NCI-H2081 treated with DMSO at 0.1 percent for 48 hours (cell line): Measurements from ENCODE around the gene COL6A2.
"Not testable (repeated sequence)": the region's sequence is repeated elsewhere in the genome, so short reads cannot be mapped to it uniquely, and the experiment has no call there.

Source experiments
- DNase-seq: peaks from one replicate; lab custom pipeline; 2025; lab: John Stamatoyannopoulos, UW

COL6A2 gene

GRCh38 chr21:46142582-46143473 lies 44.9 kb downstream of the COL6A2 start:
- no peak for DNase-seq

- no peak for DNase-seq
Observed at GRCh38 chr21:46144464-46145070, 46.7 kb downstream of the COL6A2 start.

GRCh38 chr21:46145159-46145839 lies 47.4 kb downstream of the COL6A2 start:
- no peak for DNase-seq

- no peak for DNase-seq
Observed at GRCh38 chr21:46145840-46146691, 48.2 kb downstream of the COL6A2 start.

- no peak for DNase-seq
Observed at GRCh38 chr21:46146856-46147255, 48.9 kb downstream of the COL6A2 start.

GRCh38 chr21:46147429-46147828 lies 49.5 kb downstream of the COL6A2 start:
- not testable (repeated sequence) for DNase-seq

GRCh38 chr21:46148106-46148505 lies 50.2 kb downstream of the COL6A2 start:
- no peak for DNase-seq

GRCh38 chr21:46149205-46149901 lies 51.4 kb downstream of the COL6A2 start:
- DNase-seq, result no peak

GRCh38 chr21:46150073-46150472 lies 52.2 kb downstream of the COL6A2 start:
- DNase-seq, result no peak

- DNase-seq, result no peak
Observed at GRCh38 chr21:46150491-46151121, 52.7 kb downstream of the COL6A2 start.

- no peak for DNase-seq
Observed at GRCh38 chr21:46151261-46151988, 53.5 kb downstream of the COL6A2 start.

GRCh38 chr21:46151989-46152926 lies 54.3 kb downstream of the COL6A2 start:
- no peak for DNase-seq

GRCh38 chr21:46152927-46153246 lies 55.0 kb downstream of the COL6A2 start:
- no peak for DNase-seq

- DNase-seq, result no peak
Observed at GRCh38 chr21:46153247-46154154, 55.6 kb downstream of the COL6A2 start.

- DNase-seq, result no peak
Observed at GRCh38 chr21:46154155-46154954, 56.4 kb downstream of the COL6A2 start.

GRCh38 chr21:46154955-46155513 lies 57.1 kb downstream of the COL6A2 start:
- no peak for DNase-seq
